Neural cell (in vitro differentiated cells): ENCODE results near the gene TRAM2. TPM values are rescaled to one million over a fixed set of nuclear protein-coding genes. Genes with fewer than 3 reads are reported as not detected.

Source experiments
- H2AFZ ChIP-seq: fragments of 200-600, 300-800 bp; sonication (generic), shearing (Covaris generic); 2 replicates; pipeline ENCODE4 v1.6.0; 2014; ENCODE audit warnings: low read depth, mild to moderate bottlenecking, antibody characterized with exemption, low read length, moderate library complexity
- H3F3A ChIP-seq: fragments of 200-600 bp; shearing (Covaris generic); 2 replicates; pipeline ENCODE4 v1.6.1; 2016; ENCODE audit warnings: mild to moderate bottlenecking, moderate library complexity, mixed read lengths, antibody characterized with exemption, low read length; ENCODE audit not compliant: insufficient read depth, poor library complexity, severe bottlenecking
- H3K27ac ChIP-seq: fragments of 200-600, 300-800 bp; sonication (generic), shearing (Covaris generic); 2 replicates; pipeline ENCODE4 v1.5.1; 2014; ENCODE audit warnings: mild to moderate bottlenecking, low read length, moderate library complexity
- H3K27me3 ChIP-seq: fragments of 300-800, 200-600 bp; sonication (generic), shearing (Covaris generic); 2 replicates; pipeline ENCODE4 v1.6.0; 2014; ENCODE audit warnings: mild to moderate bottlenecking, low read depth, low read length, moderate library complexity; ENCODE audit not compliant: insufficient read depth
- H3K36me3 ChIP-seq: fragments of 300-800, 200-600 bp; sonication (generic), shearing (Covaris generic); 2 replicates; pipeline ENCODE4 v1.5.1; 2014; ENCODE audit warnings: mild to moderate bottlenecking, antibody characterized with exemption, low read length, moderate library complexity; ENCODE audit not compliant: insufficient read depth
- H3K4me2 ChIP-seq: fragments of 300-800, 200-600 bp; sonication (generic), shearing (Covaris generic); 2 replicates; pipeline ENCODE4 v1.6.0; 2014; ENCODE audit warnings: mild to moderate bottlenecking, low read length
- H3K4me3 ChIP-seq: fragments of 300-800, 200-600 bp; sonication (generic), shearing (Covaris generic); 2 replicates; pipeline ENCODE4 v1.5.1; 2014; ENCODE audit warnings: mild to moderate bottlenecking, low read length, moderate library complexity
- H3K79me2 ChIP-seq: fragments of 200-600 bp; shearing (Covaris generic); replicated peaks from 2 replicates; pipeline ENCODE4 v1.6.0; 2014; ENCODE audit warnings: mild to moderate bottlenecking, low read length, moderate library complexity; ENCODE audit not compliant: insufficient read depth
- H3K9ac ChIP-seq: fragments of 300-800, 200-600 bp; sonication (generic), shearing (Covaris generic); 2 replicates; pipeline ENCODE4 v1.6.1; 2016; ENCODE audit warnings: mild to moderate bottlenecking, low read length, mixed read lengths
- H3K9me2 ChIP-seq: fragments of 200-600 bp; shearing (Covaris generic); 2 replicates; pipeline ENCODE4 v1.6.1; 2016; ENCODE audit warnings: mild to moderate bottlenecking, low read length, mixed read lengths; ENCODE audit not compliant: insufficient read depth
- H3K9me3 ChIP-seq: fragments of 200-600, 300-800 bp; sonication (generic), shearing (Covaris generic); 2 replicates; pipeline ENCODE4 v1.6.1; 2016; ENCODE audit warnings: mild to moderate bottlenecking, mixed run types, low read length, moderate library complexity, mixed read lengths
- H4K20me1 ChIP-seq: fragments of 200-600 bp; shearing (Covaris generic); 2 replicates; pipeline ENCODE4 v1.6.1; 2016; ENCODE audit warnings: mild to moderate bottlenecking, mixed run types; ENCODE audit not compliant: insufficient read depth
- EP300 ChIP-seq: fragments of 450-650 bp; conservative IDR thresholded peaks from 2 replicates; pipeline ENCODE4 v1.6.1; 2014; ENCODE audit warnings: antibody characterized with exemption, mild to moderate bottlenecking, moderate library complexity; ENCODE audit not compliant: poor library complexity, severe bottlenecking
- EZH2 ChIP-seq: fragments of 200-600, 300-800 bp; shearing (Covaris generic), sonication (generic); IDR thresholded peaks from 2 replicates; pipeline ENCODE4 v1.6.1; 2014; ENCODE audit warnings: antibody characterized with exemption, low read length, borderline replicate concordance, mild to moderate bottlenecking; ENCODE audit not compliant: insufficient read depth, poor library complexity, severe bottlenecking
- MXI1 ChIP-seq: fragments of 450-650 bp; conservative IDR thresholded peaks from 2 replicates; pipeline ENCODE4 v1.6.1; 2014; ENCODE audit warnings: antibody characterized with exemption, mild to moderate bottlenecking; ENCODE audit not compliant: poor library complexity, severe bottlenecking
- POLR2AphosphoS5 ChIP-seq: IDR thresholded peaks from 2 replicates; pipeline ENCODE4 v1.6.1; 2012
- RAD21 ChIP-seq: fragments of 450-650 bp; conservative IDR thresholded peaks from 2 replicates; pipeline ENCODE4 v1.6.1; 2014; ENCODE audit warnings: antibody characterized with exemption, mild to moderate bottlenecking, moderate library complexity
- SMC3 ChIP-seq: fragments of 450-650 bp; conservative IDR thresholded peaks from 2 replicates; pipeline ENCODE4 v1.6.1; 2014; ENCODE audit warnings: antibody characterized with exemption, mild to moderate bottlenecking, moderate library complexity; ENCODE audit not compliant: poor library complexity
- TAF1 ChIP-seq: IDR thresholded peaks from 2 replicates; pipeline ENCODE4 v1.6.1; 2012; ENCODE audit warnings: low read depth
- polyA plus RNA-seq: library from polyadenylated mRNA; depleted of rRNA; stranded (reverse); fragments of >200 nt; gene quantifications from 2 replicates; pipeline ENCODE4 v1.2.3, GENCODE V29; 2014
- TF ChIP-seq, protein P1 (sequence below): IDR thresholded peaks from 2 replicates; pipeline ENCODE4 v1.6.1; 2012; ENCODE audit warnings: borderline replicate concordance
- TF ChIP-seq, protein P2 (sequence below): fragments of 450-650 bp; IDR thresholded peaks from 2 replicates; pipeline ENCODE4 v1.5.1; 2014; ENCODE audit warnings: antibody characterized with exemption, mild to moderate bottlenecking, moderate library complexity; ENCODE audit not compliant: poor library complexity, severe bottlenecking

Gene TRAM2
- polyA plus RNA-seq, 1 donor from 2014 or later = 0.41 TPM

DNA sequence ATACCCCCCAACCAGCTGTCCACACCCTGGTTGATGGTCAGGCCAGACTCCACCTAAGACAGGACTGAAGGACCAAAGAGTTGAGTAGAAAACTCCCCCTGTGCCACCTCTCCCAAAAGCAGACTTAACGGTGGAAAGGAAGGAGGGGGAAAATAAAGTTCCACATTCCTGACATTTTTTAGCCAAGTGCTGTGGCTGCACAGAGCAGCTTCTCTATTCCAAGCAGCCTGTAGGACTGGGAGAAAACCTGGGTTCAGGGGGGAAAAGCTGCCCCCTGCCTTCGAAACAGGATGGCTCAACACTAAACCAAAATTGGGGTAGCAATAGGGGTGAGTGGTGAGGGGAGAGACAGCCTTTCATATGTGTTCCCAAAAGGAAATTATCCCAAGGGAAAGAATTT is 3.6 kb downstream of the TRAM2 start:
- Histone ChIP-seq H4K20me1 (no peaks in the 10 kb centered on the region), H3K9ac (no peak overlapping the region)
- TF ChIP-seq MXI1 (no peak), EP300 (no peak), POLR2AphosphoS5 (no peak), TAF1 (no peak), SMC3 (no peak), RAD21 (no peak), EZH2 (no peak)
- TF ChIP-seq, protein P1, sequence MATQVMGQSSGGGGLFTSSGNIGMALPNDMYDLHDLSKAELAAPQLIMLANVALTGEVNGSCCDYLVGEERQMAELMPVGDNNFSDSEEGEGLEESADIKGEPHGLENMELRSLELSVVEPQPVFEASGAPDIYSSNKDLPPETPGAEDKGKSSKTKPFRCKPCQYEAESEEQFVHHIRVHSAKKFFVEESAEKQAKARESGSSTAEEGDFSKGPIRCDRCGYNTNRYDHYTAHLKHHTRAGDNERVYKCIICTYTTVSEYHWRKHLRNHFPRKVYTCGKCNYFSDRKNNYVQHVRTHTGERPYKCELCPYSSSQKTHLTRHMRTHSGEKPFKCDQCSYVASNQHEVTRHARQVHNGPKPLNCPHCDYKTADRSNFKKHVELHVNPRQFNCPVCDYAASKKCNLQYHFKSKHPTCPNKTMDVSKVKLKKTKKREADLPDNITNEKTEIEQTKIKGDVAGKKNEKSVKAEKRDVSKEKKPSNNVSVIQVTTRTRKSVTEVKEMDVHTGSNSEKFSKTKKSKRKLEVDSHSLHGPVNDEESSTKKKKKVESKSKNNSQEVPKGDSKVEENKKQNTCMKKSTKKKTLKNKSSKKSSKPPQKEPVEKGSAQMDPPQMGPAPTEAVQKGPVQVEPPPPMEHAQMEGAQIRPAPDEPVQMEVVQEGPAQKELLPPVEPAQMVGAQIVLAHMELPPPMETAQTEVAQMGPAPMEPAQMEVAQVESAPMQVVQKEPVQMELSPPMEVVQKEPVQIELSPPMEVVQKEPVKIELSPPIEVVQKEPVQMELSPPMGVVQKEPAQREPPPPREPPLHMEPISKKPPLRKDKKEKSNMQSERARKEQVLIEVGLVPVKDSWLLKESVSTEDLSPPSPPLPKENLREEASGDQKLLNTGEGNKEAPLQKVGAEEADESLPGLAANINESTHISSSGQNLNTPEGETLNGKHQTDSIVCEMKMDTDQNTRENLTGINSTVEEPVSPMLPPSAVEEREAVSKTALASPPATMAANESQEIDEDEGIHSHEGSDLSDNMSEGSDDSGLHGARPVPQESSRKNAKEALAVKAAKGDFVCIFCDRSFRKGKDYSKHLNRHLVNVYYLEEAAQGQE = no peak
- TF ChIP-seq, protein P2, sequence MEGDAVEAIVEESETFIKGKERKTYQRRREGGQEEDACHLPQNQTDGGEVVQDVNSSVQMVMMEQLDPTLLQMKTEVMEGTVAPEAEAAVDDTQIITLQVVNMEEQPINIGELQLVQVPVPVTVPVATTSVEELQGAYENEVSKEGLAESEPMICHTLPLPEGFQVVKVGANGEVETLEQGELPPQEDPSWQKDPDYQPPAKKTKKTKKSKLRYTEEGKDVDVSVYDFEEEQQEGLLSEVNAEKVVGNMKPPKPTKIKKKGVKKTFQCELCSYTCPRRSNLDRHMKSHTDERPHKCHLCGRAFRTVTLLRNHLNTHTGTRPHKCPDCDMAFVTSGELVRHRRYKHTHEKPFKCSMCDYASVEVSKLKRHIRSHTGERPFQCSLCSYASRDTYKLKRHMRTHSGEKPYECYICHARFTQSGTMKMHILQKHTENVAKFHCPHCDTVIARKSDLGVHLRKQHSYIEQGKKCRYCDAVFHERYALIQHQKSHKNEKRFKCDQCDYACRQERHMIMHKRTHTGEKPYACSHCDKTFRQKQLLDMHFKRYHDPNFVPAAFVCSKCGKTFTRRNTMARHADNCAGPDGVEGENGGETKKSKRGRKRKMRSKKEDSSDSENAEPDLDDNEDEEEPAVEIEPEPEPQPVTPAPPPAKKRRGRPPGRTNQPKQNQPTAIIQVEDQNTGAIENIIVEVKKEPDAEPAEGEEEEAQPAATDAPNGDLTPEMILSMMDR = no peak

GRCh38 chr6:52572536-52572935 is 4.3 kb downstream of the TRAM2 start:
- no peaks in the 10 kb centered on the region for H4K20me1 ChIP-seq
- no peak for TF ChIP-seq EZH2
- TF ChIP-seq RAD21 = no peak
- H3K4me2 ChIP-seq = no peak overlapping the region

More for the DNA sequence above, 3.6 kb downstream of the TRAM2 start:
- Histone ChIP-seq H3K4me3 (no peak overlapping the region), H3F3A (no peaks in the 10 kb centered on the region), H3K9me3 (no peaks in the 10 kb centered on the region), H3K79me2 (no peaks in the 10 kb centered on the region), H3K27ac (no peak overlapping the region), H2AFZ (no peak overlapping the region), H3K36me3 (no peaks in the 10 kb centered on the region), H3K4me2 (no peak overlapping the region), H3K27me3 (no peaks in the 10 kb centered on the region), H3K9me2 (no peaks in the 10 kb centered on the region)

More at GRCh38 chr6:52572536-52572935, 4.3 kb downstream of the TRAM2 start:
- no peaks in the 10 kb centered on the region for H3K9me3 ChIP-seq
- H3K9me2 ChIP-seq = no peaks in the 10 kb centered on the region
- H2AFZ ChIP-seq = no peak overlapping the region
- H3K79me2 ChIP-seq = no peaks in the 10 kb centered on the region
- H3K27me3 ChIP-seq = no peaks in the 10 kb centered on the region
- no peaks in the 10 kb centered on the region for H3K36me3 ChIP-seq
- no peak overlapping the region for H3K27ac ChIP-seq
- no peak overlapping the region for H3K4me3 ChIP-seq
- H3K9ac ChIP-seq = no peak overlapping the region
- no peaks in the 10 kb centered on the region for H3F3A ChIP-seq
